Measurements from ENCODE around the gene MED25. TPM values are rescaled to one million over a fixed set of nuclear protein-coding genes. Genes with fewer than 3 reads are reported as not detected.

Gene MED25
- total and polyA plus RNA-seq, 9 of the 15 experiments (the other 6 are each of a cell fraction or from before 2014, with no cell fraction given) = 4.1 to 93.9 (median 19.3) TPM

DNA sequence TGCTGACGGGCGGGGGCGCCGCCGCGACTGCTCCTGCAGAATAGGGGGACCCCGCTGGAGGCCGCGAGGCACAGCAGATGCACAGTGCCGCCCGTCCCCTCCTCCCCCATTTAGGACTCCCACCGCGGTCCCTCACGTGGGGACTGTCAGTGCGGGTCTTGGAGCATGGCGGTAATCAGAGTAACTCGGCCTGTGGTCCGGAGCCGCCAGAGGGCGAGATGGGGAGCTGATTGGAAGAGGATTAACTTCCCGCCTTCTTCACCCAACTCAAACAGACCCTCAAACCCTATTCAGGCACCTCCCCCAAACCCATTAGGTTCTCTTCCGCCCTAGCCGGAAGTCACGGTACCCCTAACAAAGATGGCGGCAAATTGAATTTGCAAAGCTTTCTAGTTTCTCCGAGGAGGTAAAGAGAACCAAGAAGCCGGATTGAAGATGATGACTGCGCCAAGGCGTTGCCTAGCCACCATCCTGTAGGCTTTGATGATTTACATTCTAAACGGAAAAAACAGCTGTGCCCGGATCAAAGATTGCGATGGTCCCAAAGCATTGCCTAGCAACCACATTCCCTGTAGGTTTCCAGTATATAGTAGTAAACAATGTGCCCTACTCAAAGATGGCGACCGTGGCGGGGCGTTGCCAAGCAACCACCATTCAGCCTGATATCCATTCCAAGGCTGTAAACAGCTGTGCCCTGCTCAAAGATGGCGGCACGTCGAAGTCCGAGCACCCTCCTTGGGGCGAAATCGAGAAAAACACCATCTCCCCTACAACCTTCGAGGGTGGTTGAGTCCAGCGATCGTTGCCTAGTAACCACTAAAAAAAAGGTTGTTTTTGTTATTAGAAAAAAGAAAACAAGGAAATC is 4.9 kb upstream of the MED25 start, which contains the start of gene FUZ (continued):
- TF ChIP-seq FOXA3 (CRISPR knock-in tag; conservative IDR thresholded peaks at IDR 0.05 in 1 of 2, IDR thresholded peaks at IDR 0.05 in 1 of 2) = peak in 1 of 2 experiments; percentile 65; a peak in 1 of 4 replicates
- TF ChIP-seq TCF3 (CRISPR knock-in tag; IDR thresholded peaks at IDR 0.05) = no peak
- TF ChIP-seq ZNF586 (CRISPR knock-in tag; conservative IDR thresholded peaks at IDR 0.05) = no peak
- peak; percentile 82 for TF ChIP-seq ELF1 (tag; IDR thresholded peaks at IDR 0.05)
- peak; percentile 21; the same call in 1 of the 2 replicates for TF ChIP-seq ESRRA (IDR thresholded peaks at IDR 0.05; ENCODE audit: borderline replicate concordance, low read depth)
- TF ChIP-seq THRAP3 (IDR thresholded peaks at IDR 0.05; ENCODE audit: borderline replicate concordance) = no peak
- TF ChIP-seq ETV1 (tag; conservative IDR thresholded peaks at IDR 0.05; ENCODE audit: low read depth) = 0 out of 2 replicates have a peak, but pooled peaks have one; percentile 44

- Histone ChIP-seq H3K4me1 (replicated peaks in 1 of 2; ENCODE audit: control insufficient read depth in 2 of 2, insufficient read depth in 2 of 2, low read length in 2 of 2) (peaks cover 6 to 38% of the 10 kb centered on the region in 2 experiments), H3K4me3 (no peak overlapping the region), H3K9me3 (replicated peaks; ENCODE audit: control insufficient read depth, insufficient read depth, low read depth, low read length) (no peaks in the 10 kb centered on the region), H3K9me1 (ENCODE audit: control insufficient read depth, insufficient read depth, low read length) (no peaks in the 10 kb centered on the region), H3K9ac (ENCODE audit: insufficient read depth in 1 of 2, low read depth in 2 of 2, low read length in 2 of 2) (peak overlapping the region; percentile 36 to 47; a peak in 3 of 4 replicates), H4K20me1 (replicated peaks; ENCODE audit: control insufficient read depth, insufficient read depth, low read length) (no peaks in the 10 kb centered on the region), H3K36me3 (ENCODE audit: control insufficient read depth, insufficient read depth, low read length) (no peaks in the 10 kb centered on the region), H3K4me2 (ENCODE audit: insufficient read depth, low read length) (peak overlapping the region; percentile 21; the same call in 1 of the 2 replicates), H3K79me2 (ENCODE audit: control insufficient read depth, insufficient read depth, low read length) (peaks cover 9% of the 10 kb centered on the region), H3K27ac (ENCODE audit: extremely low read depth, low read depth, low read length) (peak overlapping the region; percentile 68; the same call in 2 of the 3 replicates), H2AFZ (ENCODE audit: low read depth, low read length) (peak overlapping the region; percentile 87), H3K27me3 (ENCODE audit: control insufficient read depth in 2 of 2, insufficient read depth in 2 of 2, low read length in 2 of 2) (no peaks in the 10 kb centered on the region)
- WGBS (ENCODE audit: insufficient coverage, low coverage, missing lambda C conversion rate) = 83% methylated on average over 1 of the region's 1 CpG
- DNase-seq (ENCODE audit: extremely low read depth in 1 of 4, low spot score in 3 of 4) = no peak
- BruUV-seq (replicated peaks) = no TSS peak
- CTCF ChIA-PET (ENCODE audit: low intra/inter-chr PET ratio) = no interaction called here
- intact Hi-C loops (cut with micrococcal nuclease) (no loop called here), in situ Hi-C loops (cut with MboI) (no loop called here)
- POLR2A ChIA-PET = interaction anchor here (0.9 to 1.2 kb wide), 4 partner anchors 12 to 138 kb away, joined by 4 to 6 read pairs (median 5); no protein-coding TSS in a partner anchor
- no peak for ATAC-seq
- no peak for FAIRE-seq
- TF ChIP-seq ZNF316 (IDR thresholded peaks at IDR 0.05) = 0 out of 2 replicates have a peak, but pooled peaks have one; percentile 13
- TF ChIP-seq AFF1 (IDR thresholded peaks at IDR 0.05; ENCODE audit: low read depth in 1 of 2, partially characterized antibody in 2 of 2) = peak in 1 of 2 experiments; percentile 22
- no peak for TF ChIP-seq MAFF (IDR thresholded peaks at IDR 0.05; ENCODE audit: low read length)
- TF ChIP-seq, protein P1, sequence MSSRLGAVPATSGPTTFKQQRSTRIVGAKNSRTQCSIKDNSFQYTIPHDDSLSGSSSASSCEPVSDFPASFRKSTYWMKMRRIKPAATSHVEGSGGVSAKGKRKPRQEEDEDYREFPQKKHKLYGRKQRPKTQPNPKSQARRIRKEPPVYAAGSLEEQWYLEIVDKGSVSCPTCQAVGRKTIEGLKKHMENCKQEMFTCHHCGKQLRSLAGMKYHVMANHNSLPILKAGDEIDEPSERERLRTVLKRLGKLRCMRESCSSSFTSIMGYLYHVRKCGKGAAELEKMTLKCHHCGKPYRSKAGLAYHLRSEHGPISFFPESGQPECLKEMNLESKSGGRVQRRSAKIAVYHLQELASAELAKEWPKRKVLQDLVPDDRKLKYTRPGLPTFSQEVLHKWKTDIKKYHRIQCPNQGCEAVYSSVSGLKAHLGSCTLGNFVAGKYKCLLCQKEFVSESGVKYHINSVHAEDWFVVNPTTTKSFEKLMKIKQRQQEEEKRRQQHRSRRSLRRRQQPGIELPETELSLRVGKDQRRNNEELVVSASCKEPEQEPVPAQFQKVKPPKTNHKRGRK (tag; IDR thresholded peaks at IDR 0.05) = peak; percentile 76
- no peak for TF ChIP-seq COPS2 (conservative IDR thresholded peaks at IDR 0.05)
These were observed 4.1 kb upstream of the MED25 start for GRCh38 chr19:49814010-49814409.

Measured in K562 (cell line).